Common myeloid progenitor, CD34-positive (primary cell): ENCODE measurements around the gene ADRA2C.

Experiments used
- CTCF ChIA-PET: fragments of 350-600 bp; sonication (Branson Sonifier 250); formaldehyde crosslinking; loops from one replicate; lab custom pipeline; 2021; ENCODE audit warnings: antibody characterized with exemption; lab: Charles Lee
- POLR2A ChIA-PET: fragments of 350-600 bp; sonication (Branson Sonifier 250); formaldehyde crosslinking; loops from one replicate; lab custom pipeline; 2021; ENCODE audit warnings: antibody characterized with exemption; lab: Charles Lee
- DNase-seq, 3 donors: peaks; one replicate each; pipeline versions ENCODE4 v3.0.0 to v3.0.0-alpha.2; 2013
- H3K27ac ChIP-seq, 2 experiments: 1 replicate in 1 of 2; 2 replicates in 1 of 2; pipeline ENCODE4 v1.7.0; 2013; ENCODE audit warnings: inconsistent platforms in 2 of 2, low read length in 2 of 2, mild to moderate bottlenecking in 2 of 2, low read depth in 1 of 2, moderate library complexity in 1 of 2; ENCODE audit not compliant: severe bottlenecking in 2 of 2, insufficient read depth in 1 of 2, poor library complexity in 1 of 2
- H3K27me3 ChIP-seq, 5 experiments: replicated peaks in 2 of 5; 1 replicate in 3 of 5; 2 replicates in 2 of 5; pipeline versions ENCODE4 v1.6.1 to v1.7.0; 2013; ENCODE audit warnings: low read length in 4 of 5, mild to moderate bottlenecking in 2 of 5, moderate library complexity in 2 of 5, inconsistent platforms in 1 of 5; ENCODE audit not compliant: insufficient read depth in 5 of 5, control insufficient read depth in 4 of 5
- H3K36me3 ChIP-seq, 4 experiments: 1 replicate in 2 of 4; 2 replicates in 2 of 4; pipeline versions ENCODE4 v1.6.1 to v1.7.0; 2013; ENCODE audit warnings: low read length in 3 of 4, control low read depth in 1 of 4, mild to moderate bottlenecking in 1 of 4; ENCODE audit not compliant: control insufficient read depth in 4 of 4, insufficient read depth in 4 of 4
- H3K4me1 ChIP-seq, 4 experiments: 1 replicate in 3 of 4; 2 replicates in 1 of 4; pipeline versions ENCODE4 v1.6.1 to v1.7.1; 2013; ENCODE audit warnings: low read length in 3 of 4, mild to moderate bottlenecking in 3 of 4, control low read depth in 1 of 4, inconsistent platforms in 1 of 4, moderate library complexity in 1 of 4; ENCODE audit not compliant: control insufficient read depth in 4 of 4, insufficient read depth in 4 of 4; ENCODE audit errors: control extremely low read depth in 1 of 4
- H3K4me3 ChIP-seq, 7 experiments: 1 replicate in 4 of 7; 2 replicates in 3 of 7; pipeline versions ENCODE4 v1.5.1 to v1.7.0; 2013; ENCODE audit warnings: mild to moderate bottlenecking in 7 of 7, low read length in 6 of 7, moderate library complexity in 6 of 7, inconsistent platforms in 2 of 7, low read depth in 2 of 7, control low read depth in 1 of 7; ENCODE audit not compliant: insufficient read depth in 4 of 7, control insufficient read depth in 1 of 7; ENCODE audit errors: extremely low read depth in 1 of 7
- H3K9me3 ChIP-seq, 5 experiments: 1 replicate in 4 of 5; 2 replicates in 1 of 5; pipeline versions ENCODE4 v1.6.1 to v1.7.1; 2013; ENCODE audit warnings: low read length in 4 of 5, mild to moderate bottlenecking in 2 of 5, inconsistent platforms in 1 of 5, low read depth in 1 of 5, moderate library complexity in 1 of 5; ENCODE audit not compliant: control insufficient read depth in 4 of 5, insufficient read depth in 2 of 5; ENCODE audit errors: control extremely low read depth in 1 of 5
- WGBS: methylation state at CpG from one replicate; pipeline ENCODE4 v1.1.5; 2013; ENCODE audit not compliant: insufficient coverage; 5-methylcytosine and 5-hydroxymethylcytosine counted together

ADRA2C gene

DNA sequence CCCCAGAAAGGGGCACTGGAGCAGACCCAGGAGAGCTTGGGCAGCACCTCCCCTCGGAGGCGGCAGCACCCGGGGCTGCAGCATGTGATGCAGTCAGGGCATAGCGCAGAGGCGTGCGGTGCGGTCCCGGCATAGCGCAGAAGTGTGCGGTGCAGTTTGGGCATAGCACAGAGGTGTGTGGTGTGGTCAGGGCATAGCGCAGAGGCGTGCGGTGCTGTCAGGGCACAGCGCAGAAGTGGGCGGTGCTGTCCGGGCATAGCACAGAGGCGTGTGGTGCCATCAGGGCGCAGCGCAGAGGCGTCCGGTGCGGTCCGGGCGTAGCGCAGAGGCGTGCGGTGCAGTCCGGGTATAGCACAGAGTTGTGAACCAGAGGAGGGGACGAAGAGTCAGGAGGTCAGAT, 42.8 kb downstream of the ADRA2C start:
- no peak for DNase-seq
- Histone ChIP-seq H3K4me3 (no peak overlapping the region), H3K27me3 (peaks cover 2 to 43% (median 6%) of the 10 kb centered on the region in 5 experiments), H3K4me1 (no peaks in the 10 kb centered on the region), H3K36me3 (no peaks in the 10 kb centered on the region), H3K27ac (no peak overlapping the region), H3K9me3 (no peaks in the 10 kb centered on the region)
- ChIA-PET CTCF (no interaction called here), POLR2A (no interaction called here)
- 93% methylated on average over 29 of the region's 29 CpGs for WGBS

DNA sequence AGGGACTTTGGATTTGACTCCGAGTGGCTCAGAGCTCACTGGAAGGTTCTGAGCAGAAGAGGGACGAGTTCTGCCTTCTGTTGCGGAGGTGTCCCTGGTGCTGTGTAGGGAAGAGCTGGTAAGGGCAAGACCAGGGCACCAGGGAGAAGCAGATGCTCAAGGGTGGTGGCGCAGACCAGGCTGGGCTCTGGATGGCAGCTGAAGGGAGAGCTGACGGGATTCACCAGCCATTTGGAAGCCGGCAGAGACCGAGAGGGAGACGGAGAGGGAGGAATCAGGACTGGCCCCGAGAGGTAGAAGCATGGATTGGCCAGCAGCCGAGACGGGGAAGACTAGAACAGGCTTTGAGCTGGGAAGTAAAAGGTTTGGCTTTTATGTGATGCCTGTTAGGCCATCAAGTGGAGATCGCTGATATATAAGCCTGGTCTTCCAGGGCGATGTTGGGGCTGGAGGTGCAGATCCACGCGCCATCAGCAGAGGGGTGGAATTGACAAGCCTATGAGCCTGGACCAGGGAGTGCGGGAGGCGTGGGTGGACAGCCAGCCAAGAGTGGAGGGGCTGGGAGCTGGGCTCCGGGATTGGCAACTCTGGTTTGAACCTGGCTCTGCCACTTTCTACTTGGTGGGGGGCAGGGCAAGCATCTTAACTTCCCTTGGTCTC, 43.4 kb downstream of the ADRA2C start:
- POLR2A ChIA-PET: no interaction called here
- Histone ChIP-seq H3K27ac (no peak overlapping the region), H3K4me1 (no peaks in the 10 kb centered on the region), H3K4me3 (no peak overlapping the region), H3K9me3 (no peaks in the 10 kb centered on the region), H3K27me3 (peaks cover 2 to 40% (median 6%) of the 10 kb centered on the region in 5 experiments), H3K36me3 (no peaks in the 10 kb centered on the region)
- CTCF ChIA-PET: no interaction called here
- no peak for DNase-seq
- WGBS: 84% methylated on average over 18 of the region's 18 CpGs

DNA sequence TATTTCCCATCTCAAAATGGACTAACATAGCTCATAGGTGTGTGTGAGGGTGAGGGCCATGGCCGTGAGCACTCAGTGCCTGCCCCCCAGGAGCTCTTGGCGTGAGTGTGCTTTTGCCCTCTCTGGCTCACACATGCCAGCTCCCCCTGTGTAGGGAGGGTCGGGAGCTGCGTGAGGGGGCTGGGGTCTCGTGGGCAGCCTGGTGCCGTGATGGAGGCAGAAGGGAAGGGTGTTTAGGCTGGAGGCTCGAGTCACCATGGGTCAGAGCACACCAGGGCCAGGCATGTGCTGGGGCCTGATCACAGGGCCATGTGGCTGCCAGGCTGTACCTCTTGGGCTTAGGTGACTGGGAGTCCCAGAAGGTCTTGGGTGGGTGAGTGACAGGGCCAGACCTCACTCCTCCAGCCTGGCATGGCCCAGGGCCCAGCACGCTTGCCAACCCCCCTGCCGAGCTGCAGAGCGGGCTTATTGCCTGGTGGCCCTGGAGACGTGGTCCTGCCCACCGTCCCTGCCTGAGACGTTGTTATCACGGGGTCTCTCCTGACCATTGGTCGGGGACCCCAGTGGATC, 44.0 kb downstream of the ADRA2C start:
- ChIA-PET CTCF (no interaction called here), POLR2A (no interaction called here)
- no peak overlapping the region for H3K4me3 ChIP-seq
- no peak for DNase-seq
- 80% methylated on average over 14 of the region's 15 CpGs for WGBS
- H3K27me3 ChIP-seq: peaks cover 2 to 40% (median 6%) of the 10 kb centered on the region in 5 experiments
- no peaks in the 10 kb centered on the region for H3K9me3 ChIP-seq
- H3K36me3 ChIP-seq: no peaks in the 10 kb centered on the region
- no peaks in the 10 kb centered on the region for H3K4me1 ChIP-seq
- no peak overlapping the region for H3K27ac ChIP-seq

DNA sequence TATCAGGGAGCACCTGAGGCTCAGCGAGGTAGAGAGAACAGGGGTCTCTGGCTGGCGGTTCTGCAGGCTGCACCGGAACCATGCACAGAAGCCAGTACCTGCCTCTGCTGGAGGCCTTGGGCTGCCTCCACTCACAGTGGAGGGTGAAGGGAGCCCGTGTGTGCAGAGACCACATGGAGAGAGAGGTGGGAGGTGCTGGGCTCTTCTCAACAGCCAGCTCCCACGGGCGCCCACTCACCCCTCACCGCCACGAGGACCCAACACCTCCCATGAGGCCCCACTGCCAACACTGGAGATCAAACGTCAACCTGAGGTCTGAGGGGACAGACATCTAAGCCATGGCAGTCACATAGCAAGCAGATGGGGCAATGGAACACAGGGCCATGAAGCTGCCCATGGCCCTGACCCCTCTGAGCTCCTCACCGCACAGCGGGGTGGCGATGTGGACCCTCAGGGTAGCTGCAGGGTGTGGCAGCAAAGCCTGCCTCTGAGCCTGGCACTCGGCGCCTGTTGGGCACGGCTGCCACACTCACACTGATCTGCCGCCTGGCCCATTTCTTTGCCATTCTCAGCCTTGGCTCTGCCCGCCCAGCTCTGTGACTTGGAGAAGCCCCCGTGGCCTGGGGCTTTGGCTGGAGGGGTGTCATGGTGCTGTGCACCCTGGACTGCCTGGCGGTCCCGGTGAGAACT, 44.8 kb downstream of the ADRA2C start:
- no peaks in the 10 kb centered on the region for H3K9me3 ChIP-seq
- peaks cover 2 to 37% (median 6%) of the 10 kb centered on the region in 5 experiments for H3K27me3 ChIP-seq
- CTCF ChIA-PET: no interaction called here
- H3K4me1 ChIP-seq: no peaks in the 10 kb centered on the region
- H3K27ac ChIP-seq: no peak overlapping the region
- no peak overlapping the region for H3K4me3 ChIP-seq
- POLR2A ChIA-PET: no interaction called here
- no peaks in the 10 kb centered on the region for H3K36me3 ChIP-seq
- WGBS: 96% methylated on average over 15 of the region's 20 CpGs
- DNase-seq: no peak

DNA sequence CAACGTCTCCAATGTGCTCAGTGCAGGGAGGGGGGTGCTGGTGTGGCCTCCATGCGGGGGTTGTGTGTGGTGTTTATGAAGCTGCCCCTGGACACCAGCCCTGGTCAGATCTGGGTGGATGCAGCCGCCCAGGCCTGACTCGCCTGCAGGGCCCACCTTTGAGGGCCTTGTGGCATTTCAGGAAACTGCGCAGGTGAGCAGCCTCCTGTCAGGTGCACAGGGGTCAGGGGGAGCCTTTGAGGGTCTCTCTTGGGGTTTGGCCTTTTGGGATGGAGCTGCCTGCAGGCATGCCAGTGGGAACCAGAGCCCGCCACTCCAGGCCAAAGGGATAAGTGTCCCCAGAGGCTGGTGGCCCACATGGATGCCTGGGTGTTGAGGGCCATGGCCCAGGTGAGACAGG, 45.4 kb downstream of the ADRA2C start:
- Histone ChIP-seq H3K27ac (no peak overlapping the region), H3K27me3 (peaks cover 0 to 36% (median 7%) of the 10 kb centered on the region in 5 experiments), H3K36me3 (no peaks in the 10 kb centered on the region), H3K4me1 (no peaks in the 10 kb centered on the region), H3K9me3 (no peaks in the 10 kb centered on the region), H3K4me3 (no peak overlapping the region)
- CTCF ChIA-PET: no interaction called here
- POLR2A ChIA-PET: no interaction called here
- WGBS: 88% methylated on average over 6 of the region's 6 CpGs
- DNase-seq: no peak

DNA sequence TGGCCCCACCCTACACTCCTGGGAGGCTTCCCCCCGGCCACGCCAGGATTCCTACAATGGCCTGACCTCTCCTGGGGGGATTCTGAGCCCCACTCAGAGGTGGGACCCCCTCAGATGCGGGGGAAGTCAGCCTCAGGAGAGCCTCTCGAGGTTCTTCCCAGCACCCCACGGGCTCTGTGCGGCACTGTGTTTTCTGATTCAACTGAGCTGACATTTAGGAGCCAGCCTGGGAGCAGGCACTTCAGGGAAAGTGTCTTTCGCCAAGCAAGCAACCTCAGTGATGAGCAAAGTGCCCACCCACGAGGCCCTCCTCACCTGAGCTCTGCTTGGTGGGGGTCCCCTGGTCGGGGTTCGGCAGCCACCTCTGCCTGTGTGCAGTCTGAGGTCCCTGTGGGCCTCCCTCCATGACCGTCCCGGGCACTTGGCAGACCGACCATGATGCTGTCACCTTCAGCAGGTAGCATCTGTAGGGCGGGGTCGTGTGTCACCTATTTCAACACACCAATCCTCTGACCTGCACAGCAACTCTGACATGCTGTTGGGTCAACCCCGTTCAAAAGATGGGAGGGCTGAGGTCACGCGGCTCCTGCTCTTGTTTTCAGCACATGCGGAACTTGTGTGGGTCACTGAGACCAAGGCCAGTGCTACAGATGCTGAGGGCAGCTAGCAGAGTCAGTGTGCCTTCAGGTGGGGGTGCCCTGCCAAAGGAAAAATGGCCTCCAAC, 46.2 kb downstream of the ADRA2C start:
- WGBS: 86% methylated on average over 16 of the region's 19 CpGs
- no peak overlapping the region for H3K27ac ChIP-seq
- no peak overlapping the region for H3K4me3 ChIP-seq
- no peaks in the 10 kb centered on the region for H3K36me3 ChIP-seq
- peaks cover 0 to 3% (median 0%) of the 10 kb centered on the region in 5 experiments for H3K9me3 ChIP-seq
- no peak for DNase-seq
- ChIA-PET POLR2A (no interaction called here), CTCF (no interaction called here)
- H3K27me3 ChIP-seq: peaks cover 0 to 33% (median 7%) of the 10 kb centered on the region in 5 experiments
- H3K4me1 ChIP-seq: no peaks in the 10 kb centered on the region
